GM18951 (cell line): Measurements from ENCODE around the gene RPN1.
"Not testable (repeated sequence)": the region's sequence is repeated elsewhere in the genome, so short reads cannot be mapped to it uniquely, and the experiment has no call there.

ENCODE experiments used
- POLR2A ChIP-seq: IDR thresholded peaks from 4 replicates; pipeline ENCODE4 v1.6.1; 2011; ENCODE audit warnings: mild to moderate bottlenecking; ENCODE audit not compliant: insufficient read length, insufficient read depth; ENCODE audit errors: extremely low read depth
- in situ Hi-C: fragments of 300-500 bp; cut with MboI; formaldehyde crosslinking; loops from one replicate; pipeline ENCODE4 v1.12.0; 2022; ENCODE audit warnings: low sequenced_read_pairs, mixed read lengths, inconsistent platforms; ENCODE audit not compliant: unreplicated experiment

Gene RPN1

GRCh38 chr3:128650096-128651050 lies at the start of gene RPN1:
Gene RPN1, minus strand, starts transcription at chr3:128650818. Its CDS starts 18 bp downstream, at chr3:128650800.
- in situ Hi-C loops: no loop called here
- TF ChIP-seq POLR2A: peak; percentile 91

GRCh38 chr3:128698211-128699047 lies 47.8 kb upstream of the RPN1 start:
- TF ChIP-seq POLR2A: no peak
- in situ Hi-C loops: no loop called here

GRCh38 chr3:128697341-128697740 lies 46.7 kb upstream of the RPN1 start:
- in situ Hi-C loops: no loop called here
- TF ChIP-seq POLR2A: no peak

GRCh38 chr3:128693696-128694095 lies 43.1 kb upstream of the RPN1 start:
- in situ Hi-C loops: no loop called here
- TF ChIP-seq POLR2A: no peak

DNA sequence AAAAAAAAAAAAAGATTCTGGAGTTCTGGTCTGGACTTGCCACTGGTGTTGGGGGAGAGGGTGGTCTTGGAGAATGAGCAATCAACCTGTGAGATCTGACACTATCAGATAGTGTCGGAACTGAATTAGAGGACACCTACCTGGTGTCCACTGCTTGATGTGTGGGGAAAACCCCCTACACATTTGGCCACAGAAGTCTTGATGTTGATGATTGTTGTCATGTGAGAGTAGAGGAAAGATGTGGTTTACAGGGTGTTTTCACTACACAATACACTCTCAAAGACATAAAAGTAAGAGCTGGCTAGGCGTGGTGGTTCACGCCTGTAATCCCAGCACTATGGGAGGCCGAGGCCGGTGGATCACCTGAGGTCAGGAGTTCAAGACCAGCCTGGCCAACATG lies 38.4 kb upstream of the RPN1 start:
- in situ Hi-C loops: no loop called here
- TF ChIP-seq POLR2A: no peak

- in situ Hi-C loops: no loop called here
Measured at GRCh38 chr3:128686465-128686864, 35.8 kb upstream of the RPN1 start.

DNA sequence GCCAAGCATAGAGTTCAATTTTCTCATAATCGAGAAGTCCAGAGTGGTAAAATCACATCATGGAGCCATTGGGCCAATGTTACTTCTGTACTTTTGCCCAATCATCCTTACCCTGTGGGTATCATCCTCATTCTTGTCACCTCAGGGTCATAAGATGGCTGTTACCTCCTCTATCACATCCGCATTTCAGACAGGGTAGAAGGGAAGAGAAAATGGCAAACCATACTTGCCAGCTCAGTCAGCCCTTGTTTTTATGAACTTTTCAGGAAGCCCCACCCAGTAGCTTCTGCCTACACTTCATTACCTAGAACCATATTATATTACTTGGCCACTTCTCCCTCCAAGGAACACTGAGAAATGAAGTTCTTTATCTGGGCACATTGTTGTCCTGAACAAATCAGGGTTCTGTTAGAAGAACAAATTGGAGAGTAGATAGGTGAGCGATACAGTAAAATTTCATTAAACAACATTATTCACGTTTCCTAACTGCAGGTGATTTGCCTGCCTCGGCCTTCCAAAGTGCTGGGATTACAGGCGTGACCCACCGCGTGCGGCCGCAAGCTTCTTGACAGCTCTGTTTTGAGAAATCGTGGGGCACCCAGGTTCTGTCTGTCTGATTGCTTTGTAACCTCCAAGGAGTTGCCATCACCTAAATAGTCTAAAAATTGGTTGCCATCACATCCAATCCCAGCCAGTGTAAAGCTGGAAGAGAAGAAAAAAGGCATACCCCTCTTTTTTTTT lies 34.5 kb upstream of the RPN1 start:
- in situ Hi-C loops: no loop called here
- TF ChIP-seq POLR2A: no peak

More at GRCh38 chr3:128686465-128686864, 35.8 kb upstream of the RPN1 start:
- no peak for TF ChIP-seq POLR2A

- in situ Hi-C loops: no loop called here
- no peak for TF ChIP-seq POLR2A
Measured at GRCh38 chr3:128683957-128684356, 33.3 kb upstream of the RPN1 start.

DNA sequence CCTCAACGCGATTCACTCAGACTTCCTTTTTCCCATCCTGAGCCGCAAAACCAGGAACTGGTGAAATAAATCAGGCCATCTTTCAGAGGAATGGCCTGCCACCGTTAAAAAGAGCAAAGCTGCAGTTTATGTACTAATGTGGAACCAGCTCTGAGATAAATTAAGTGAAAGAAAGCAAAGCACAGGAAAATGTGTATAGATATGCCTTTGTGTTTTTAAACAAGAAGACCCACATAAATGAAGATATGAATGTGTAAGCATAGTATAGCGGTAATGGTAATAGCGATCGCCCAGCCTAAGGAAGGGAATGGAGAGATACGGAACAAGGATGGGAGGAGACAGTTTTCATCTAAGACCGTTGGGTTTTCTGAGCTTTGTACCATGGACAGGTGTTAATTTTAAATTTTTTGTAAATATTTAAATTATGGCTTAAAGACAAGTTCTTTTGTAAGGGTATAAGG lies 30.8 kb upstream of the RPN1 start:
- in situ Hi-C loops: no loop called here
- no peak for TF ChIP-seq POLR2A

GRCh38 chr3:128680603-128681368 lies 30.2 kb upstream of the RPN1 start:
- in situ Hi-C loops: no loop called here
- peak; percentile 88 for TF ChIP-seq POLR2A

- no peak for TF ChIP-seq POLR2A
- in situ Hi-C loops: no loop called here
Measured at GRCh38 chr3:128679338-128679737, 28.7 kb upstream of the RPN1 start.

DNA sequence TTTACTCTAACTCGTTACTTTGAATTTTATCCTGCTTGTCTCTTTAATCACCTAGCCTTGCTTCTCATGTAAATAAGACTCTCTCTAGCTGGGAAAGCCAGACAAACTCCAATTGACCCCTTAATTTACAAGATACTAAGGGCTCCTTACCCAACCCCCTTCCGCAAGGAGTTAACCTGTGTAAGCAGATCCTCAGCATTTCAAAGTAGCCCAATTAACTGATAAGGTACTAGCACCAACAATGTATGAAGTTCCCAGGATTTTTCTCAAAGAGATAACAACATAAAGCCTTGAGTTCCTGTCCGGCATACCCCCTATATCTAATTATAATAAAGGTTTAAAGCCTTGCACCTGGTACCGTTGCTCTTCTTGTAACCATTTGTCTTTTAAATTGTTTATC lies 25.2 kb upstream of the RPN1 start:
- in situ Hi-C loops: not testable (repeated sequence)
